NCI-H1105 treated with DMSO at 0.1 percent for 48 hours (cell line): ENCODE data around the gene TECPR2.
A peak's percentile ranks its signal among the peaks of the same experiment; 100 is the strongest.

Experiments used
- DNase-seq: peaks from one replicate; lab custom pipeline; 2025; lab: John Stamatoyannopoulos, UW

The TECPR2 gene

GRCh38 chr14:102471921-102472790 is 109.4 kb downstream of the TECPR2 start:
- no peak for DNase-seq

GRCh38 chr14:102472791-102473150 is 110.0 kb downstream of the TECPR2 start:
- no peak for DNase-seq

GRCh38 chr14:102473559-102473958 is 110.8 kb downstream of the TECPR2 start:
- no peak for DNase-seq

GRCh38 chr14:102474934-102475333 is 112.2 kb downstream of the TECPR2 start:
- DNase-seq, result peak; percentile 1

GRCh38 chr14:102479107-102479506 is 116.4 kb downstream of the TECPR2 start:
- DNase-seq, result no peak

GRCh38 chr14:102479777-102480176 is 117.0 kb downstream of the TECPR2 start:
- DNase-seq, result peak; percentile 47

GRCh38 chr14:102481371-102481770 is 118.6 kb downstream of the TECPR2 start:
- DNase-seq, result no peak

- no peak for DNase-seq
Observed at GRCh38 chr14:102481791-102482238, 119.1 kb downstream of the TECPR2 start.

- DNase-seq, result no peak
Observed at GRCh38 chr14:102484316-102484715, 121.6 kb downstream of the TECPR2 start.

GRCh38 chr14:102485693-102486512 is 123.2 kb downstream of the TECPR2 start:
- DNase-seq, result no peak

- no peak for DNase-seq
Observed at GRCh38 chr14:102486513-102487203, 123.9 kb downstream of the TECPR2 start.

GRCh38 chr14:102487204-102487577 is 124.5 kb downstream of the TECPR2 start:
- DNase-seq, result no peak

- DNase-seq, result no peak
Observed at GRCh38 chr14:102490456-102490855, 127.7 kb downstream of the TECPR2 start.

GRCh38 chr14:102491366-102491765 is 128.6 kb downstream of the TECPR2 start:
- no peak for DNase-seq

- no peak for DNase-seq
Observed at GRCh38 chr14:102491786-102492530, 129.2 kb downstream of the TECPR2 start.

GRCh38 chr14:102492531-102492910 is 129.8 kb downstream of the TECPR2 start:
- DNase-seq, result no peak

GRCh38 chr14:102493096-102493495 is 130.4 kb downstream of the TECPR2 start:
- no peak for DNase-seq

GRCh38 chr14:102493585-102493984 is 130.8 kb downstream of the TECPR2 start:
- no peak for DNase-seq

GRCh38 chr14:102495491-102496330 is 133.0 kb downstream of the TECPR2 start:
- no peak for DNase-seq

- DNase-seq, result no peak
Observed at GRCh38 chr14:102496331-102496691, 133.6 kb downstream of the TECPR2 start.
